Inferior parietal cortex (tissue), 1 donor: ENCODE measurements around the gene TNFSF11.

Source experiments
- DNase-seq: peaks from one replicate; pipeline ENCODE4 v3.0.0-alpha.2; 2016; ENCODE audit errors: extremely low spot score

TNFSF11 gene

DNA sequence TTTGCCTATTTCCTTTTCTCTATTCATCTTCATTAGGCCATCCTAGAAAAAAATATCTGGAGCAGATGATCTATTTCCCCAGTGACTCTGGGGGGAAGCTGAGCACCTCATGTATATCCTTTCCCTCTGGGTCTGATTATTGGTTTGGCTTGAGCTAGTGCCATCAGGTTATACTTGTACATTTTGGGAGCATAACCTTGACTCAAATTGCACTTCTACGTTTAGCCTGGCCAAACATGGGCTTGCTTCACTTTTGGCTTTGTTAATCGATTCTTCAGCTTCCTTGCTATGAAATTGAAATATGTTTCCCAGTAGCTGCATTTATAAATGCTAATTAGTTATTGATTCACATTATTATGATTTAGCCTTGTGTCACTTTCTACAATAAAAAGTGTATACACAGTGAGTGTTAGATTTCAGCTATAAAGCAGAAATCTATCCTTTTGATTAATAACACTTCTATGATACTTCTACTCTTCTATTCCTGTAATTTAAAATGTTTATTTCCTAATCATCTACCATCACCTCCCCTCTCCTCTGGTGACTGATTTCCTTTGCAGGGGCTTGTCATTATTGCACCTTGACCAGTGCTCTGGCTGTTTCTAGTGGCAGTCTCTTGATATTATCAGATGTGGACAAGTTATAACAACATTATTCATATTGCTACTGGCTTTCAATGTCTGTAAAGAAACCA lies 37.3 kb downstream of the TNFSF11 start:
- no peak for DNase-seq

DNA sequence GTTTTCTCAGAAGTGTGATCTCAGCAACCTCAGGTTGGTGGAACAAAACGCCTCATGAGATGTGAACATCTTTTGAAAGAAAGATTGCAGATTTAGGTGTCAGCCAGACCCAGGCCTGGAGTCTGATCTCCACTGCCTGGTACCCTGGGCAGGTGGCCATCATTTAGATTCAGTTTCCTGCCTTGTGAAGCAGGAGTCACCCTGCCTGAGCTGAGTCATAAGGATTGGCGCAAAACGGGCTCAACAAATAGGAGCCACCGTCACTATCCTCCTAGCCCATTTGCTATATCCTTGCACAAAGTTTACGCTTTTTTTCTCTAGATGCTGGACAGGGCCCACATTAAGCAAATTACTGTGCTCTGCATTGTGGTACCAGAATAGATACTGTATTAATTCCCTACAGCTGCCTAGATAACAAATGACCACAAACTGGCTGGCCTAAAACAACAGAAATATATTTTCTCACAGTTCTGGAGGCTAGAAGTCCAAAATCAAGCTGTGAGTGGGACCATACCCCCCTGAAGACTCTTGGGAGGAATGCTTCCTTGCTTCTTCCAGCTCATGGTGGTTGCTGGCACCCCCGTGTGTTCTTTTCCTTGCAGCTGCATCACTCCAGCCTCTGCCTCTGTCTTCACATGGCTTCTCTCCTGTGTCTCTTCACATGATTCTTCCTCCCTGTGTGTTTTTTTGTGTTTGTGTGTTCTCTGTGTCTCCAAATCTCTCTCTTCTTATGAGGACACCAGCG lies 38.2 kb downstream of the TNFSF11 start:
- DNase-seq, result no peak

DNA sequence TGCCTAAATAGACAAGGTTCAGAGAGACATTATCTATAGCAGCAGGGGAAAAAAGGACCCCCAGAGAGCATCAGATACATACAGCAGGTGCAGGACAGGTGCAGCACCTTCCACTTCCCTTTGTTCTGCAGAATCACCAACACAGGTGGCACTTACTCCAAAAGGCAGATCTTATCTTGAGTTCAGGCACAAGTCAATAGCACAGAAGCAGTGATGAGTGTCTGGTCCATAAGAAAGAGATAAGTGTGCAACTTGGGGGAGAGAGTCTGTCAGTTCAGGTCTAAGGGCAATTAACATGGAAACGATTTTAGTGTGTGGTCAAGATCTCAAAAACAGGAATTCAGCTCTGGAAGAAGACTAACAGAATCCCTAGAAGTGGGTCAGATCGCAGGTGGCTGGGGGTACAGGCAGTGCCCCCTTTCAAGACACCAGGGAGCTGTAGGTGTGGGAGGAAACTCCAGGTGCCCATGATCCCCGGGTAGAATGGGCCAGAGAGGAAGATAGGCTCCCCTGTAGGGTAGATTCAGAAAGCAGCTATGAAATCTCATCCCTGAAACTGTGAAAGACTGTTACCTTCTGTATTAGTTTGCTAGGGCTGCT lies 40.6 kb downstream of the TNFSF11 start:
- DNase-seq, result no peak

DNA sequence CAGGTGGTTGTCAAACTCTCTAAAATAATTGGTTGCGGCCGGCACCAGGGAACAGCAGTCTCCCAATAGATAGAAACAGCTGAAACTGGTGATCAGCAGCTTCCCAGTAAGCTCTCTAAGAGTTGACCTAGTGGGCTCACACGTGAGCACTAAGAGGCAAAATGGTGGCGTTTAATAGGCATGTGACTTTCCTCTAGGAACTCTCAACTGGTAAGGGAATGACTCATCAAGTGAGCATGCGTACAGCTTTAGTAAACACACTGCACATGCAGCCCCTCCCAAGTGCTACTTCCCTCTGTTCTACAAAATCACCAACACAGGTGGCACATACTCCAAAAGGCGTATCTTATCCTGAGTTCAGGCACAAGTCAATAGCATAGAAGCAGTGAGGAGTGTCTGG lies 41.7 kb downstream of the TNFSF11 start:
- no peak for DNase-seq

DNA sequence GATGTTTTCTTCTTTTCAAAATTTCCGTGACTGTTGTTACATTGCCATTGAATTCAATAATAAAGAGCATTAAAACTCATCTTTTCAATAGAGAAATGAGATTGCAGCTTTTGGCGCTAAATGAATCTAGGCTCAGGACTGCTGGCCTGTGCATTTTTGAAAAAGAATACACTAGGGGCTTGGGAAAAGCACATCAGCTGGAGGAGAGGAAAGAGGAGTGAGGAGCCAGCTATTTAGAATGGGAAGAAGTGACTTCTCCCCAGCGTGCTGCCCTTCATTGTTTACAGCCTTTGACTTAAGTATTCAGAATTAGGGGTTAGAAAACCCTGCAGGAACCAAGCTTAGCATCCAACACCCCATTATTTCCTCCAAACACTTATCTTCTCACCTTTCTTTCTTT lies 43.3 kb downstream of the TNFSF11 start:
- no peak for DNase-seq

DNA sequence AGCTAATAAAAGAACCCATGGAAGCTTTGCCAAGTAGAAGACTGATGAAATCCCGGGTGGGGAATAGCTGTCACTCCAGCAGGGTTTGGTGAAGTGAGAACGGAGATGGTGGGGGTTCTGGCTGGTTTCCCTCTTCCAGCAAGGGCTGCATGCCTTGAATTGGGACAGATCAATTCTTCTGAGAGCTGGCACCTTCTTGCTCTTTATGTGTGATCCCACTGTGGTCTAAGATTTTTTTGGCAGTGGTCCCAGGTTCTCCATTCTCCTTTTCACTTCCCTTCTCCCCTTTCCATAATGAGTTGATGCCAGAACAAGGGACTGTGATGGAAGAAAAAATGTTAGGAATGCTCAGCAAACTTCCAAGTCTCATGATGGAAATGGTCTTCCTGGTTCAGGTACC lies 50.0 kb downstream of the TNFSF11 start:
- no peak for DNase-seq

DNA sequence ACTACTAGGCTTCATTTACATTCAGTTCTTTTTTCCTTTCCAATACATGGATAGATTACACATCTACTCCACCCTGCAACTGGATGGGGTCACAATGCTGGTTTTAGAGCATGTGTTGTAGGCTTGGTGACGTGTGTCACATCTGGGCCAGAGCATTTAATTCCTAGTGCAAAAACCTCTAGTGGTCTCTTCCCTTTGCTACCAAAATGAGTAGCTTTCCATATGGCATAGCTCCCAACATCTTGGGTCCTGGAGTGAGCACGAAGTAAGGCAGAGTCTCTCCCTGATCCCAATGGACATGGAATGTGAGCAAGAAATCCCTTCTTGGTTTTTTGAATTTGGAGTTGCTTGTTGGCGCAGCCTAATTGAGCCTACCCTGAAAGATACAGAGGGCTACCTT lies 51.7 kb downstream of the TNFSF11 start:
- no peak for DNase-seq

DNA sequence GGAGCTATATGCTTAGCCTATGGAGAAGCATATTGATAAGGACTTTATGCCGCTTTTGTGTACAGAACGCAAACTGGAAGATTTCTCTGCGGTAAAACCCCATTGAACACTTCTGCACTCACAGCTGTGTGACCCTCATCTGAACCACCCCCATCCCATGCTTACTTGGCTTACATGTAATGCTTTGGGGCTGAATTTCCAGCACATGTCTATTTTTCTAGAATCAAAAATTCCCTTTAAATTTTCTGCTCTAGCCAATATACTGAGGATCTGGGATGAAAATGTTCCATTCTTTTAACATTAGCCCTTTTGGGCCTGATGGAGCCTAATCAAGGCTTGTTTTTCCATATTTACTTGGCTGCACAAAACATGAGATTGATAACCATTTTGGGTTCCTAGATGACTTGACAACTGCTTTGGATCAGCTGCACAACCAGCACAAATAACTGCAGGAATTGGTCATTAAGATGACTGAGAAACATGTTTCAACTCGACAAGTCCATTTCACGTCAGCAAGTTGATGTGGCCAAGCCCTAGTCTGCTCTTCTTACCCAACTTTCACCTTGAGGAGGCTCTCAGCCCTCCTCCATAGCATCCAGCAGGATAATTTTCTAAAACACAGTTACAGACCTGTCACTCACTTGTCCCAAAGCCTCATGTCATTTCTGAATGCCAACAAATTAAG lies 52.4 kb downstream of the TNFSF11 start:
- DNase-seq, result no peak

DNA sequence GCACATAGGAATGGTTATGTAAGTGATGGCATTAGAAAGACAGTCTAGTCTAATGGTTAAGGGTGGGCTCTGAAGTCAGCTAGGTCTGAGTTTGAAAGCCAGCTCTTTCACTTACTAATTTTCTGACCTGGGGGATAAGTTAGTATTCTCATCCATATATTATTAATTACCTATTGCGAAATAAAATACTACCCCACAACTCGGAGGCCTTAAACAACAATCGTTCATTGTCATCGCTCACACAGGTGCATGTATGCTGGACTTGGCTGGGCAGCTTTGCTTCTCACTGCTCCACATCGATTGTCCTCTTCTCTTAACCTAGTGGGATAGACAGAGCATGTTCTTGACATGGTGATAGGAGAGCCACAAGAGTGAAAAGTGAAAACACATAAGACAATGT lies 54.7 kb downstream of the TNFSF11 start:
- DNase-seq, result no peak

DNA sequence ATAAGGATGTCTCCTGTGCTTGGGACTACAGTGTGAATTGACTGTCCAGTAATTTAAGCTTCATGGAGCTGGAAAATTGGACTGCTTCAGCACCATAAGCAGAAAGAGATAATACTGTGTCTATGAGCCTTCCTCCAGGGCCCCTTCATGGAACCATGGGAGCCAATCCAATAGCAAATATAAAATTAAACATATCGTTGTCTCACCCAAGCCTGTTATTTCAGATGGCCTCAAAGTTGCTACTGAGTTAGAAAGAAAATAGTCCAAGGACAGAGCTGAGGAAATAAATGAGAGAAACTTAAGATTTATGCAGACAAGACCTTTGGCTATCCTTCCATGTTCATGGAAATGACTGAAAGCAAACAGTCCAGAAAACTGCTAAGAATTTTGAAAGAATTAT lies 57.2 kb downstream of the TNFSF11 start:
- DNase-seq, result no peak

DNA sequence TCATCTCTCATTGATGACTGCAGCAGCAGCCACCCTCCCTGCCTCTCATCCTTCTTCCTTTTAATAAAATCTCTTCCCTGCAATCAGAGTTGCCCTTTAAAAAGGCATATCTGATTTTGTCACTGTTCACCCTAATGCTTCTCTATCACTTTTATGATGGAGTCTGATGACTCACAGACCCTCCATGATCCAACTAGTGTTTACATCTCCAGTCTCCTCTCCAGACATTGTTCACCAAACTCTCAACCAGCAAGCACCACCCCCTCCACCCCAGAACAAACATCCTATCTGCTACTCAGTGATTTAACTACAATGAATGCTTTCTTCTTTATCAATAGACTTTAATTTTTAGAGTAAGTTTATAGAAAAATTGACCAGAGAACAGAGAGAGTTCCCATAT lies 59.5 kb downstream of the TNFSF11 start:
- DNase-seq, result no peak

DNA sequence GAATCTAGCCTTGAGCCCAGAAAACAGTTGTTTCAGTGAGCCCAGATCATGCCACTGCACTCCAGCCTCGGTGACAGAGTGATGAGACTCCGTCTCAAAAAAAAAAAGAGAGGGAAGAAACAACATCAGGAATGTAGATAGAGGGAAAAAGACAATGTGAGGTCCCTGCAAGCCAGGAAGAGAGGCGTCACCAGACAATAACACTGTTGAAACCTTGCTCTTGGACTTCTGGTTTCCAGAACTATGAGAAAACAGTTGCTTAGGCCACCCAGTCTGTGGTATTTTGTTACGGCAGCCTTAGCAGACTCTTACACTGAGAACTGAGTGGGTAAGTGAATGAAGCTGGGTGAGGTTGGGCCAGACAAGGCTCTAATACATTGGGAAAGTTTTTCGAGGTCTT lies 64.1 kb downstream of the TNFSF11 start:
- DNase-seq, result no peak

DNA sequence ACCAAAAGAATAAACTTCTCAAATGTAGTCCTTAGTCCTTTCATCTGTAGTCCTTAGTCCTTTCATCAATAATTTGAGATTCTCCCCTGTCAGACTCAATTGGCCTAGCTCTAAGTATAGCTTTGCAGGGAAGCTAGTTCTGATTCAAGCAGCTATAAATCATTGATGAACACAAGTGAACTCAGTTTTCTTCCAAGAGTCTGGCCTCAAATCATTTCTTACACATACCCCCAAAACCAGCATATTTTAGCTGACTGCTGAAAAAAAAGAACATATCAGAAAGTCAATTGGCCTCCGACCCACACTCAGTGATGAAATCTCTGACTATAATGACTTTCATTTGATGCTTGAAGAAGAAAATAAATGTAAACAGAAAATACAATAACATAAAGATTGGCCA lies 64.9 kb downstream of the TNFSF11 start:
- no peak for DNase-seq

DNA sequence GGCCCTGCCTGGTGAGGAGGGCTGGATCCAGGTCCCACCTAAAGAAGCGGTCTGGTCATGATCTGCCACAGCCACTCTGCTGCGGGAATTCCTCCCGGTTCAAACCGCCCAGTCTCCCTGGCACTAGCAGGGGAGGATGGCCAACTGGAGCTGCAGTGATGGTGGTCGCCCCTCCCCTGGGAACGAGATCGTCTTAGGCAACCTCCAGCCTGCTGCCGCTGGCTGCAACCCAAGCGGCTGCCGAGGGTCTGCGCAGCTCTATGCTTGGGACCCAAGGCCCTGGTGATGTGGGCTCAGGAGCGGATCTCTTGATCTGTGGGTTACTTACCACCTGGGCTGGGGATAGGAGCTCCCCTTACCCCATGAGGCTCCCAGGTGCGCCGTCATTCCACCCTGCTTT lies 69.1 kb downstream of the TNFSF11 start:
- DNase-seq, result no peak

DNA sequence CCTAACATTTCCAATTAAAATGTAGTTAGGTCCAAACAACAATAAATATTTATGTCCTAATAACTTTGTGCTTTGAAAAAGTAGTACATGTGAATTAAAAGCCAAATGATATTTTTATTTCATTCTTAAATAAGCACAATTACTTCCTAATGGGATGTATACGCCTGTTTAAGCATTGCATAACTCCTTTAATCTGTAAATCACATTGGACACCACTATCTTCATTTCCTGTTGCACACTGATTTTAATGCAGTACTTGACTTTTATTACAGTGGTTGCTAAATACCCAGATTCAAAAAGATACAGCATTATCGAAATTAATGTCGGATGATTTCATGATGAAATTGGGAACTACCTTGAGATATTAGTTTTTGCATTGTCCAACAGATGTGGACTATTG lies 70.9 kb downstream of the TNFSF11 start:
- DNase-seq, result no peak

DNA sequence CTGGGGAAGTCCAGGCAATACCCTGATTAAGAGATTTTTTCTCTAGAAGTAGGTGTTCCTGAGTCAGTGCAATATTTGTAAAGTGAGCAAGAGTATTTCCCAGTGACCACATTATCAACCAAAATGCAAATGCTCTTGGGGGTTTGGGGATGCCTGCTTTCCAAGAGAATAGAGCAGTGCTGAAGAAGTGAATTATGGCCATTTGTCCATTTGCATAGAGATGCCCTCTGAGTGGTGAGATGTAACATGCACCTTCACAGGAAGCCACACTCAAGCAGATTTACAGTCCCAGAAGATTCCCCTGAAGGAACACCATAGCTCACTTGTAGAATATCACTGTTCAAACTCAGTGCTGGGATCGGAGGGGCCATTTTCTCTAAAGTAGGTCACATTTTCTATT lies 71.8 kb downstream of the TNFSF11 start:
- DNase-seq, result no peak

DNA sequence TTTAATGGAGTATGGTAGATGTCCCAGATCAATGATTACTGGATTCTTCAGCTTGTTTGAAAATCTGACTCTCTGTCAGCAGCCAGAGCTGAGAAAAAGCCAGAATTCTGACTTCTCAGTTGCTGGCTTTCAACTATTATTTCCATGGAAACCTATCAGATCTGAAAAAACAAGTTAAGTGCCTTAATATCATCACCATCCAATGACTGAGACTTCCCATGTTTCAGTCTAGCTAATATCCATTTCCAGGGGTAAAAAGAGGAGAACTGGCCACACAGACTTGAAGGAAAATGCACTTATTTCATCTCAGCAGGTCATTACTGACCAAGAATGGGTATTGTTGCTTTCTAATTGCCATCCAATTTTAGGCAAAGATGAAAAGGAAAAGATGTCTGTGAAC lies 75.2 kb downstream of the TNFSF11 start:
- DNase-seq, result no peak

DNA sequence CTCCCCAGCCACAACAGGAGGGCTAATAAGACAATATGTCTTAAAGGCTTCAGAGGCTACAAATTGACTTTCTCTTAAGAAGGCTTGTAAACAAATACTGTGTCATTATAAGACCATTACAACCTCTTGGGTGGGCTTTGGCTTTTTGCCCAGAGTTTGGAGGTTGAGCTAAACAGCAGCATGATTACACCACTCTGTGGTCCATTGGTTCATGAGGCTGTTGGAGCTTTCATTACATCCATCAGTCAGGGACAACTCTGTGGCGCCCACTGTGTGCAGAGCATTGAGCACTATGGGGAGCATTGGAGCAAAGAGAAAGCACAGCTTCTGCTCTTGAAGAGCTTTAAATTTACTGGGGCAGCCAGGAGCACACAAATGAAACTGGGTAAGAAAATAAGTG lies 75.9 kb downstream of the TNFSF11 start:
- DNase-seq, result no peak

DNA sequence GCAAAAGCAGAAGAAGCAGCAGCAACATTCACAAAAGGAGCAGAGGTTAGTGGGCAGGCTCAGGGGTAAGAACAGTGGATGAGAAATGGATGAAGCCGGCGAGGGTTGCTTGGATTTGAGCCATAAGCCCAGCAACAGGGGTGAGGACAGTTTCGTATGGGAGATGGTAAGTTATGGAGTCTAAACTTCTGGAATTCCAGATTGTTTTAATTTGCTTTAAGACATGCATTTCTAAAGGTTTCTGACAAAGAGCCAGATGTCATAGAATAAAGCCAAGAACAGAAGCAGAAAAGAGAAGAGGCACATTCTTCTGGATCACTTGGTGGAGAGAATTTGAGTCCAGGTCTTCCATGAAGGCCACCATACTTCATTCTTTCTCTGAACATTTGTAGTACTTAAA lies 76.6 kb downstream of the TNFSF11 start:
- DNase-seq, result no peak

DNA sequence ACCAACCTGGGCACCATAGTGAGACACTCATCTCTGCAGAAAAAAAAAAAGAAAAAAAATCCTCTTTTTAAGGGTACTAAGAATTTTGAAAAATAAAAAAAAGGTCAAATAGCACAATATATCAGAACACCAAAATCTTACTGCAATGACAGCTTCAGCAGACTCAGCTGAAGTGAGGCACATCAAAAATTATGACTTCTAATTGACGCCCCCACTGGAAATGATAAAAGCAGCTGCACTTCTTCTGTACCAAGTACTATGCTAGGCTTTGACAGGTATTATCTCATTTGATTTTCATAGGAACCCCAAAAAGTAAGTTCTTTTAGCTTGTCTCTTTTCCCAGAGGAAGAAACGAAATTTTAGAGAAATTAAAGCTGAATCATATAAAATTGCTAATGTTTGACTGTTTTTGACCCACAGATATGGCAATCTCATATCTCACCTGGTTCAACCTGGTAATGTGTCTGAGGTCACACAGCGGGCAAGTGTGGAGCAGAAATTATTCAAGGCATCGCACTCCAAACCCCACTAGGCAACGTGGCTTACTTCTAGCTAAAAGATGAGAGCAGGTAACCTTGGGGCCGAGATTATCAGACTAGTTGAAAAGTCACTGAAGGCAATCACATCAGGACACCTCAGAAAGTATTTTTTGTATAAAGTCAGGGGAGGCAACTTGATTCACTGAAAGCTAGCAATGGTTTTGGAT lies 78.1 kb downstream of the TNFSF11 start:
- DNase-seq, result no peak

DNA sequence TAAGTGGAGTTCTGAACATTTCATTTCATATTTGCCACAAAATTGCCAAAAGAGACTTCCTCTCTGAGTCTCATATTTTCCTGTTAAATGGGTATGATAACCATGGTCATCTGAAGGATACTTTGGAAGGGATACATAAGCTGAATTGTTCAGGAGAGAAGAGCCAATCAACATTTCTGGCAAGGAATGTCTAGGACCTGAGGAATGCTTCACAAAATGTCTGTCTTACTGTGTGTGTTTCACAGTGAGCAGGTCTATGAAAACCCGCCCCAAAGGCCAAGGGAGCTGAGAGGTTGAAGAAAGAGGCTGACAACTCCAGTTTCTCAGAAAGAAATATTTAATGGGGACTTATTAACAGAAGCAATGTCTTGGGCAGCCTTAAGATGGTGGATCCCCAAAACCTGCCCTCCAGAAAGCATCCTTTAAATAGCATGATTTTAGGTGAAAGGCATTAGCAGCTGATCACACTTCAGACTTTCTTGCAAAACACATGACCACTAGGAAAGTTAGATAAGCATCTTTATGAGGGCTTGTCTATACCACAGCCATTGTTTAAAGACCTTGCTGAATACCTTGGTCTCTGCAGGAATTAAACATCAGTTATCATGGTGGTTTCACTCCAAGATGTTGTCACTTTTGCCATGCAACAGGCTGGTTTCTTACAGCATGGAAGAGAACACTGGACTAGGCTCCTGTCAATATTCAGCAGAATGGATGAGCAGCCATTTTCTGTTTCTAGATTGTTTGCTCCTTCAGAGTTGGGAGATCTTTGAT lies 78.9 kb downstream of the TNFSF11 start:
- DNase-seq, result no peak
